HG03025 (cell line): ENCODE results near the gene SAMD8.

Source experiments
- ATAC-seq: cut with Tn5 transposase; IDR thresholded peaks from one replicate; pipeline ENCODE4 v1.9.1; 2021; ENCODE audit warnings: mild to moderate bottlenecking, moderate library complexity; ENCODE audit not compliant: unreplicated experiment, low FRiP score

Gene SAMD8

GRCh38 chr10:75111365-75111906, at the start of gene SAMD8:
Gene SAMD8 (plus strand): TSS chr10:75111656. CDS start chr10:75150529, 38,873 bp downstream.
- peak; percentile 74 for ATAC-seq

- ATAC-seq, result no peak
Measured at GRCh38 chr10:75061709-75062505, 49.5 kb upstream of the SAMD8 start.

DNA sequence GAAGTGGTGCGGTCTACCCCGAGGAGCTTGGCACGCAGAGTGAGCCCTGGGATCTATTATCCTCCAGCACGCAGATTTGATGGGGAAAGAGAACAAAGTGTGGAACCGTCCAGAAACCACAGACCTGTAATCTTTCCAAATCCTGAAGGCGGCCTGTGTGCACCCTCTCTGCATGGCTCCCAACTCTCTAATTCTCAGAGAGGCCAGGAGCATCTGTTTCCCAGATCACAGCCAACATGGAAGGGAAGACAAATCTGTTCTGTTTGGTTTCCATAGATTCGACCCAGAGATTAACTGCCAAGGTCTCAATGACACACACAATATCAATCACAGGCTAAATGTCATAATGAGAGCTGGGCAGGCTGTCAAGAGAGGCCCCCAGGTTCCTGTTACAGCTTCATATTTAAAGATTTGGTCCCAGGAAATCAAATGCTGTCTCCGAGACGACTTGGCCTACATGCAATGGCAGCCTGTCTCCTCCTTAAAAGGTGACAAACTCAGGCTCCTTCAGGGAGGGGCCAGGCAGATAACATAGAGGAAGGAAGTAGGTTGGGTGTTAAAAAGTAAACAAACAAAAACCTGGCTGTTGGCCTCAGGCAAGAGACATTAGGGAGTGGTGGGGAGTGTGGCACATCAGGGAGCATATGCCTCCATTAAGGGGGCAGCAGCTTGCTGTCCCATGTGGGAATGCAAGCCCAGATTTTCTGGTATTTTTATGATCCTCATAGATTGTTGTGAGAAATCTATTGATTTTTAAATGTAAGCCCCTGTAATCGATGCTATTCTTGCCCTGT, 48.8 kb upstream of the SAMD8 start:
- ATAC-seq, result no peak

DNA sequence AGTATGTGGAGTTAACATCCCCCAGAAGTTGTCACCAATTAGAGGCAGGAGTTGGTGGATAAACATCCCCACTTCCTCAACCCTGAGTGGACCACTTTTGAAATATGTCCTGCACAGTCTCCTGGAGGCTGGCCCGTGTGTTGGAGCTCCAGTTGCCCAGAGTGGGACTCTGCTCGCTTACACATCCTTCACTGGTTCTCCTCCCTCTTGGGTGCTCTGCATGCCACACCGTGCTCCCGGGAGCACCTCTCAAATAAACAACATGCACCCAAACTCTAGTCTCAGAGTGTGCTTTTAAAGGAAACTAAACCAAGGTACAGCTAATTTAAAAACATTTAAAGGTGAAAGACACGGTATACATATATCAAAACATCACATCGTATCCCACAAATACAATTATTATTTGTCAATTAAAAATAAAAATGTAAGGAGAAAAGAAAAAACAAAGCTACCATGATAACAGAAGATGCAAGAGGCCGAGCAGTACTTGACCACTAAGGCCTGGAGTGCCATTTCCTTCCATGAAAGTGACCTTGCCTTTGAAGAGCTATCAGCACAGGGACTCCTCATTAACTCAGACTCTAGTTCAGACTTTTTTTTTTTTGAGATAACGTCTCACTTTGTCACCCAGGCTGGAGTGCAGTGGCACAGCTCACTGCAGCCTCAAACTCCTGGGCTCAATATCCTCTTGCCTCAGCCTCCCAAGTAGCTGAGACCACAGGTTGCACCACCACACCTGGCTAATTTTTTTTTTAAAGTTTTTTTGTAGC, 47.8 kb upstream of the SAMD8 start:
- ATAC-seq, result no peak

GRCh38 chr10:75065076-75065475, 46.4 kb upstream of the SAMD8 start:
- no peak for ATAC-seq

GRCh38 chr10:75066271-75066670, 45.2 kb upstream of the SAMD8 start:
- ATAC-seq, result no peak

DNA sequence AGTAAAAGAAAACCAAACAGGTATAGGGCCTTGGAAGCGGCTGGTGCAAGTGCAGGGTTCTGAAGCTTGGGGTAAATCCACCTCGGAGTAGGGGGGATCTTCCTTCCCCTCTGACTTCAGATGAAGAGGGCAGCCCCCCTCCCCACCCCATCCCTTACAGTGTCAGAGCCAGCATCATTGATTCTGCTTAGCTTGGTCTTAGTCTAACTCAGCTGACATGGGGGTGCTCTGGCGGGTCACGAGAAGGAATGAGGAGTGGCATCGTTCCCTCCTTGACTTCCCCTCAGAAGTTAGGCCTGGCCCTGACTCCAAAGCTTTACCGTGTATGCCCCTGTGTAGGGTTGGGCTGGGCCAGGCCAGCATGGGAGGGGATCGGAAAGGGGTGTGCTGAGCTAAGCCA, 44.2 kb upstream of the SAMD8 start:
- ATAC-seq, result no peak

DNA sequence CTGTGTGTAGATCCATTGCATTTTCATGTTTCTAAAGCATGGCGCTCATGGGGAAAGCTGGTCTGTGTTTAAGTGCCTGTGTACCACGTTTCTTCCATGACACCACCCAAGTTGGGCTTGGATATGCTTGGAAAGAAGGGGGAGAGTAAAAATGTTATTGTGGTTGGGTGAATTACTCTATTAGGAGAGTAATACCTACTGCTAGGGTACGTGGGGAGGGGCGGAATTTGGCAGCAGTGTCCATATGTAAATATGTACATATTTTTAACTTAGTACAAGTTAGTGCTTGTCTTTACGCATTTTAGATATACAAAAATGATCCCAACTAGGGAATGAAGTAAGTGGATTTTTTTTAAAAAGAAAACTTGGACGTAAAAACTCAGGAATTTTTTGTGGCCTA, 42.9 kb upstream of the SAMD8 start:
- ATAC-seq, result no peak

DNA sequence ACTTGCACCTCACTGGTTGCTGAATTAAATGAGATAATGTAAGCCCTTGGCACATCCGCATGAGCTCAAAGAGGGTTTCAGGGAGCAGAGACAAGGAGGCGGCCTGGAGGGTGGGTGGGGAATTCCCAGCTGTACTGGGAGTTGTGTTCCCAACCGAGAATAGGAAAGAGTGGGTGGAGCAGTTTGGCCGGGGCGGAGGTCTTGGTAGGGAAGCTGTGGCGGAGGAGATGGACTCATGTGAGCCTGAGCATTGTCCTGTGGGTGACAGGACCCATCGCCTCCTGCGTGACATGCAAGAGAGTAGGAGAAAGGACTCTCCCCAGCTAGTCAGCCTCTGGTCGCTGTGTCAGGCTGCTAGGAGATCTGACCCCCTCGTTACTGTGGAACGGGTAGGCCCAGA, 41.0 kb upstream of the SAMD8 start:
- no peak for ATAC-seq

DNA sequence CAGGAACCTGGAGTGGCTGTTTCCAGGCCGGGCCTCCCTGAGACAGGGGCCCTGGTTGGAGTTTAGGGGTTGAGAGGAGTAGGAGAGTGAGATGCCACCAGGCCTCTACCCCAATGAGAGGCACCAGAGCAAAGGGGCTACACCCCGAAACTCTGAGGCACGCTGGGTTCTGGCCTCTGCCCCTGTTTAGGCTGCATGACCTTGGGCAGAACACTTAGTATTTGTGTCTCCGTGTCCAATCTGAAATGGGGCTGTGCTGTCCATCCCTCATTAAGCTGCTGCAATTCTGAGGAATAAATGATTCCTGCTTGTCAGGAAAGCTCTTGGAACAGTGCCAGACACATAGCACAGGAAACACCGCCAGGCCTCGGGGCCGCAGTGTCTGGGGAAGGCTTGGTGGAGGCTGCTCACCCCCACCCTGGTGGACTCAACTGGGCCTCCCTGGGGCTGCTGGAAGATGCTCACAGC, 40.5 kb upstream of the SAMD8 start:
- no peak for ATAC-seq

GRCh38 chr10:75071756-75072155, 39.7 kb upstream of the SAMD8 start:
- ATAC-seq, result no peak

GRCh38 chr10:75072727-75073126, 38.7 kb upstream of the SAMD8 start:
- no peak for ATAC-seq

DNA sequence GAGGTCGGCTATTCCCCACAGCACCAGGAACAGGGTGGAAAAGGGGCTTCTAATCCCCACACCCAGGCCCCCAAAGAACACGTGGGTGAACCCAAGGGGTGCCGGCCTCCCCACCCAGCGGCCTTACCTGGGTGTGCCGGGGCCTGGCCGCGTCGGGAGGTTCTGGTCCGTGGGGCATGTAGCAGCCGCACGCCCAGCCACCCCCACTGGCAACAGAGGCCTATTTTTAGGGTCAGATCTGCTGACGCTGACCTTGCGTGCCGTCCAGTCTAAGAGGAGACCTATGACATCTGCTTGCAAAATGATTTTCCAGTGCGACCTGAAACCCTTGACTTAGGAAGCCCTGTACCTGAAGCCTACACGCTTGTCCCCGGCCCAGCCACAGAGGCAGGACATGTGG, 38.0 kb upstream of the SAMD8 start:
- no peak for ATAC-seq

DNA sequence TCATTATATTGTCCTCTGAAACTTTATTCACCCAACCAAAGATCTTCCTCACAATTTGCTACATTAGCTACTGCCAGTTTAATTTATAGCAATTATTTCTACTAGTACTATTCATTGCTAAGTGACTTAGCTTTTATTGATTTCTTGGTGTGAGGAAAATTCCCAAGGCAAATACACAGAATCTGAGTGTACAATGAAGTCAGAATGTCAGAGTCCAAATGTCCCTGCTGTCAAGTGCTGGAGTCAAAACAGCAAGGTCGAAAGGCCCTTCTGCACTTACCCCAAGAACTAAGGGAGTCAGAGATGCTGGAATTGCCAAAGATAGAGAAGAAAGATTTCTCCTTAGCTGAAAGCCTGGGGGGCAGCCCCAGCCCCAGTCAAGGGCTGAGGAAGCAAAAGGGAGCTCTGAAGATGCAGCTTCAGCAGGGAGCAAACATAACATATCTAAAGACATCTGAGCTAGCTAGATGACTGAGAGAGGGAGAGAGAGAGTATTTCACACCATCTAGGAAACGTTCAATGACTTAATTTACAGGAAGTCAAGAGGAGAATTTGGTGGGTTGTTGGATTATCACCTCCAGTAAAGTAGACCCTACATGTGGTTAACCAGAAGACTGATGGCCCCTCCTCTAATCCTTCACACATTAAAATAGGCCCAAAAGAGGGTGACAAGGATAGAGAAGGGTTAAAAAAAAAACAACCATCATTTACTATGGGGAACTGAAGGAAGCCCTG, 36.6 kb upstream of the SAMD8 start:
- ATAC-seq, result no peak

DNA sequence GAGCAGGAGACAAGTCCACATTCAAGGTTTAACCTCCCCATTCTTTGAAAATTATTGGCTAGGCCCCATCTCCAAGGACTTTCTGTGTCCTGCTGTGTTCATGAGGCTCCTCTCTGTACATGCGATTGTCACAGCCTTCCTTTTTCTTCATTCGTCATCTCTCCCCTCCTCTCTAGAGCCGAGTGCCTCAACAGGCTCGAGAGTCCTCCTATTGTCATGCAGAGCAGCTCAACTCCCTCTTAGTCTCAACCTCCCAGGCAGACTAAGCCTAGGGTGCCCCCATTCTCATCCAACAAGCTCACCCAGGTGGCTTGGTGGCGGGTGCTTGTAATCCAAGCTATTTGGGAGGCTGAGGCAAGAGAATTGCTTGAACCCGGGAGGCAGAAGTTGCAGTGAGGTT, 35.1 kb upstream of the SAMD8 start:
- ATAC-seq, result no peak

DNA sequence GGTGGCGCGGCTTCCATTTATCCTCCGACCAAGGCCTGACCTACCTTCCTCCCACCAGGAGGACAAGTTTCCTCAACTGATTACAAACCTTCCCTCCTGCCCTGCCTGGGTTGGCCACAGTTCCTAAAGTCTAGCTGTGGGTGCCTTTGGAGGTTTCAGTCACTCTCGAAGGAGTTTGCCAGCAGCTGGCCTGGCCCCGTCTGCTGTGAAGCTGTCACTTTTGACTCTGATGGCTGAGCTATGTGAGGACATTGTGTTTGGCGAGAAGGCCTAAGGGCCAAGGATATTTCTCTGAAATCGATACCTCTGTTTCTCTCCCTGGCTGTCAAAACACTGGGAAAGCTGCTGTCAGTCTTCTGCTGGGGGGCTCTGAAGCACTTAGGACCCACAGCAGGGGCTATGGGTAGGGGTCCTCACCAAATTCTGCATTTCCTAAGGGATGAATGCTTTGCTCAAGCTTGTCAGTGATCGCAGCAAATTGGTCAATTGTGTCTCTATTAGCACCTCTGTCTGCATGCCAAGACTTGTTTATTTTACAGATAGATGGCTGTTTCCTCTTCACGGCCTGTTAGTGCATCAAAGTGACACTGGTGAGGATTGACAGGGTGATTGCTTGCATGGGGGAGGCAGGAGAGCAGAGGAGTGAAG, 31.9 kb upstream of the SAMD8 start:
- ATAC-seq, result no peak

- ATAC-seq, result no peak
Measured at GRCh38 chr10:75080554-75080953, 30.9 kb upstream of the SAMD8 start.

- no peak for ATAC-seq
Measured at GRCh38 chr10:75081379-75081778, 30.1 kb upstream of the SAMD8 start.

DNA sequence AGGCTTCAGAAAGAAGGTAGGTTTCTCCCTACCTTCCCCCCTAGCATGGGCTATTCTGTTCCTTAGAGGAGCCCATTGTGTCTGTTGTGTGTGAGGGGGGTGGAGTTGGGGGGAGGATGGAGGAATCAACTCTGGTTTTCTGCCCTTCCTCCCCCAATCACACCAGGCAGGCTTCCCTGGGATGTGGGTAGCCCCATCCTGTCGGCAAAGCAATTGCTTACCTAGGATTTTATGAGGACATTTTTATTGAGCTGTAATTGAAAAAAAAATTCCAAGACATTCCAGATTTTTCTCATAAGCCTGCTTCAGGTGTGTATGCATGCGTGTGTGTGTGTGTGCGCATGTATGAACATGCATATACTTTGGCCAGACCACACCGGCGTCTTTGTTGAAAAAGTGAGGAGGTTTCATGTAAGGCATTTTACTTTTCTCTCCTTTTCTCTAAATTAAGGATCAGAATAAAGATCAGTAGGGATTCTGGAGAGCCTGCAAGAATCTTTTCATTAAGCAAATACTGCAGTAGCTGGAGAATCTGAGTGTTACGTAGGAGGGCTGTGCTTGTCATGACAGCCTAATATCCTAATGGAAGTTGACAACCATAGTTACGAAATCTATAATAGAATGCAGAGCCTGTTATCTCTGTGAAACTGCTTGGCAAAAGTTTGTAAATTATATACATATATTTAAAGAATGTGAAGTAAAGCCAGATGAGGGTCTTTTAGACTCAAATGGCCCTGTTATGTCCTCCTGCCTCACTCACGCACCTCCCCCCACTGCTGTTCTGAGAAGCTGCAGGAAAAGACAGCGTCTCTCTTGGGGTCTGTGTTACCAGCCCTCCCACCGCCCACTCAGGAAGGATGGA, 27.3 kb upstream of the SAMD8 start:
- ATAC-seq, result no peak
